GM12878 (cell line): ENCODE measurements around the gene RSL24D1. TPM values are rescaled to one million over a fixed set of nuclear protein-coding genes. Genes with fewer than 3 reads are reported as not detected.

ENCODE experiments used
- HDAC2 ChIP-seq: fragments of 200-600 bp; sonication (generic); IDR thresholded peaks from 2 replicates; pipeline ENCODE4 v1.6.1; 2017
- MYB ChIP-seq: fragments of 150-350 bp; IDR thresholded peaks from 2 replicates; pipeline ENCODE4 v1.6.1; 2014; ENCODE audit warnings: mild to moderate bottlenecking, low read depth, low read length, borderline replicate concordance
- NR2C1 ChIP-seq: fragments of 450-650 bp; IDR thresholded peaks from 2 replicates; pipeline ENCODE4 v1.6.1; 2017; ENCODE audit warnings: antibody characterized with exemption, mild to moderate bottlenecking, moderate library complexity
- PML ChIP-seq: IDR thresholded peaks from 2 replicates; pipeline ENCODE4 v1.6.1; 2012; ENCODE audit warnings: low read length, inconsistent platforms
- polyA plus RNA-seq, 11 experiments: library from polyadenylated mRNA; depleted of rRNA in 4 of 11; unstranded in 6 of 11; stranded (reverse) in 5 of 11; fragments of >200 nt; fragmentation: Nextera tagmentation in 4 of 11; fragmentation: Illumina TruSeq in 1 of 11; extraction: Ambion mirVana in 4 of 11; extraction: Trizol in 1 of 11; gene quantifications; 1 replicate in 1 of 11; 2 replicates in 10 of 11; pipeline versions ENCODE4 v1.2.1 to v1.2.3, GENCODE V29; 2011 to 2016; ENCODE audit warnings: inconsistent platforms in 2 of 11, missing spikeins in 2 of 11, low read depth in 1 of 11
- total RNA-seq, 4 experiments: library from RNA; depleted of rRNA in 3 of 4; stranded (reverse); fragments of >200 nt in 3 of 4; fragmentation: Illumina TruSeq in 1 of 4; extraction: Trizol in 1 of 4; gene quantifications; 2 replicates each; pipeline versions ENCODE4 v1.2.1 to v1.2.3, GENCODE V29; 2013 to 2021
- TF ChIP-seq, protein P1 (sequence below): IDR thresholded peaks from 2 replicates; pipeline ENCODE4 v1.6.1; 2011; ENCODE audit warnings: borderline replicate concordance, low read depth, mild to moderate bottlenecking, moderate library complexity, mixed read lengths, low read length; ENCODE audit not compliant: insufficient read depth; ENCODE audit errors: extremely low read length

The RSL24D1 gene
- total and polyA plus RNA-seq, 10 of the 15 experiments (the other 5 are each of a cell fraction or from before 2014, with no cell fraction given): 94.9 to 249 (median 121) TPM

DNA sequence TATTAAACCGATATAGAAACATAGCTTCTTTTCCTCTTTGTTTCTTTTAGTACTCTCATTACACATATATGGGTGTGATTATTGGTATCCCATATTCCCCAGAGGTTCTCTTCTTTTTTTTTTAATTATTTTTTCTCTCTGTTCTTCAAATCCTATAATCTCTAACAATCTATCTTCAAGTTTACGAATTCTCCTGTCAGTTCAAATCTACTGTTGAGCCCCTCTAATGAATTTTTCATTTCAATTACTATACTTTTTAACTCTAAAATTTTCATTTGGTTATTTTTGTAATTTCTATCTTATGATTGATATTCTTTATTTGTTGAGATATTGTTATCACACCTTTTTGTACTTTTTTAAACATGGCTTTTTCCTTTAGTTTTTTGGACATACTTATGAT, 64.1 kb downstream of the RSL24D1 start (continued):
- TF ChIP-seq, protein P1, sequence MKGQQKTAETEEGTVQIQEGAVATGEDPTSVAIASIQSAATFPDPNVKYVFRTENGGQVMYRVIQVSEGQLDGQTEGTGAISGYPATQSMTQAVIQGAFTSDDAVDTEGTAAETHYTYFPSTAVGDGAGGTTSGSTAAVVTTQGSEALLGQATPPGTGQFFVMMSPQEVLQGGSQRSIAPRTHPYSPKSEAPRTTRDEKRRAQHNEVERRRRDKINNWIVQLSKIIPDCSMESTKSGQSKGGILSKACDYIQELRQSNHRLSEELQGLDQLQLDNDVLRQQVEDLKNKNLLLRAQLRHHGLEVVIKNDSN: no peak
- no peak for TF ChIP-seq NR2C1
- no peak for TF ChIP-seq MYB
- no peak for TF ChIP-seq PML
- TF ChIP-seq HDAC2: no peak
- TF ChIP-seq, all 136 proteins: peak for 0

Other genes starting within 250 kb of the RSL24D1 start
- gene RAB27A, start 92.9 kb upstream of the RSL24D1 start, total RNA-seq (2014; rRNA removed): 13.3 and 15.4 TPM in 2 replicates
- gene RAB27A, start 92.9 kb upstream of the RSL24D1 start, total RNA-seq (2014; rRNA removed; fragmentation: Illumina TruSeq; extraction: Trizol): 27.6 and 30.8 TPM in 2 replicates
- 52.2 and 53.2 TPM in 2 replicates for gene RAB27A, start 92.9 kb upstream of the RSL24D1 start, total RNA-seq (2021)
- gene RAB27A, start 92.9 kb upstream of the RSL24D1 start, polyA plus RNA-seq (2011; rRNA removed): 139 and 184 TPM in 2 replicates
- 65.4 and 85.6 TPM in 2 replicates for gene RAB27A, start 92.9 kb upstream of the RSL24D1 start, polyA plus RNA-seq (2014; fragmentation: Illumina TruSeq; extraction: Trizol)
- 10 to 100 TPM; 24.6 to 36.5 TPM for gene RAB27A, start 92.9 kb upstream of the RSL24D1 start, polyA plus RNA-seq (2014; fragmentation: Nextera tagmentation; extraction: Ambion mirVana)
- gene RAB27A, start 92.9 kb upstream of the RSL24D1 start, polyA plus RNA-seq (2014; rRNA removed): 44.3 and 50.6 TPM in 2 replicates
- gene RAB27A, start 92.9 kb upstream of the RSL24D1 start, polyA plus RNA-seq (2016; fragmentation: Nextera tagmentation; extraction: Ambion mirVana): 10 to 100 TPM; 32.0 to 33.9 TPM
- 7.1 and 8.1 TPM in 2 replicates for gene PIGBOS1, start 122.2 kb upstream of the RSL24D1 start, total RNA-seq (2014; rRNA removed)
- 14.0 and 14.1 TPM in 2 replicates for gene PIGBOS1, start 122.2 kb upstream of the RSL24D1 start, total RNA-seq (2014; rRNA removed; fragmentation: Illumina TruSeq; extraction: Trizol)
- 7.1 and 7.6 TPM in 2 replicates for gene PIGBOS1, start 122.2 kb upstream of the RSL24D1 start, total RNA-seq (2021)
- 9.9 and 17.1 TPM in 2 replicates for gene PIGBOS1, start 122.2 kb upstream of the RSL24D1 start, polyA plus RNA-seq (2011; rRNA removed)
- gene PIGBOS1, start 122.2 kb upstream of the RSL24D1 start, polyA plus RNA-seq (2014; fragmentation: Illumina TruSeq; extraction: Trizol): 5.7 and 9.0 TPM in 2 replicates
- 10 to 100 TPM; 19.9 to 24.7 TPM for gene PIGBOS1, start 122.2 kb upstream of the RSL24D1 start, polyA plus RNA-seq (2014; fragmentation: Nextera tagmentation; extraction: Ambion mirVana)
- 10.5 and 12.5 TPM in 2 replicates for gene PIGBOS1, start 122.2 kb upstream of the RSL24D1 start, polyA plus RNA-seq (2014; rRNA removed)
- 10 to 100 TPM; 10.0 to 13.2 TPM for gene PIGBOS1, start 122.2 kb upstream of the RSL24D1 start, polyA plus RNA-seq (2016; fragmentation: Nextera tagmentation; extraction: Ambion mirVana)
- gene PIGB, start 122.3 kb upstream of the RSL24D1 start, total RNA-seq (2014; rRNA removed): 20.7 and 25.9 TPM in 2 replicates
- gene PIGB, start 122.3 kb upstream of the RSL24D1 start, total RNA-seq (2014; rRNA removed; fragmentation: Illumina TruSeq; extraction: Trizol): 27.8 and 28.7 TPM in 2 replicates
- gene PIGB, start 122.3 kb upstream of the RSL24D1 start, total RNA-seq (2021): 21.2 and 23.7 TPM in 2 replicates
- gene PIGB, start 122.3 kb upstream of the RSL24D1 start, polyA plus RNA-seq (2011; rRNA removed): 46.0 and 58.3 TPM in 2 replicates
- 23.8 and 30.8 TPM in 2 replicates for gene PIGB, start 122.3 kb upstream of the RSL24D1 start, polyA plus RNA-seq (2014; fragmentation: Illumina TruSeq; extraction: Trizol)
- gene PIGB, start 122.3 kb upstream of the RSL24D1 start, polyA plus RNA-seq (2014; fragmentation: Nextera tagmentation; extraction: Ambion mirVana): 10 to 100 TPM; 22.7 to 44.6 TPM
- 16.9 and 17.9 TPM in 2 replicates for gene PIGB, start 122.3 kb upstream of the RSL24D1 start, polyA plus RNA-seq (2014; rRNA removed)
- gene PIGB, start 122.3 kb upstream of the RSL24D1 start, polyA plus RNA-seq (2016; fragmentation: Nextera tagmentation; extraction: Ambion mirVana): 10 to 100 TPM; 26.6 to 35.4 TPM
- 5.1 and 8.0 TPM in 2 replicates for gene CCPG1, start 211.4 kb upstream of the RSL24D1 start, total RNA-seq (2014; rRNA removed)
- gene CCPG1, start 211.4 kb upstream of the RSL24D1 start, total RNA-seq (2014; rRNA removed; fragmentation: Illumina TruSeq; extraction: Trizol): 10.5 and 10.8 TPM in 2 replicates
- gene CCPG1, start 211.4 kb upstream of the RSL24D1 start, total RNA-seq (2021): 8.9 and 11.1 TPM in 2 replicates
- 15.8 and 24.9 TPM in 2 replicates for gene CCPG1, start 211.4 kb upstream of the RSL24D1 start, polyA plus RNA-seq (2011; rRNA removed)
- 9.2 and 18.1 TPM in 2 replicates for gene CCPG1, start 211.4 kb upstream of the RSL24D1 start, polyA plus RNA-seq (2014; fragmentation: Illumina TruSeq; extraction: Trizol)
- gene CCPG1, start 211.4 kb upstream of the RSL24D1 start, polyA plus RNA-seq (2014; fragmentation: Nextera tagmentation; extraction: Ambion mirVana): 1 to 10 TPM; 6.6 to 7.5 TPM
- 4.6 and 6.0 TPM in 2 replicates for gene CCPG1, start 211.4 kb upstream of the RSL24D1 start, polyA plus RNA-seq (2014; rRNA removed)
- gene CCPG1, start 211.4 kb upstream of the RSL24D1 start, polyA plus RNA-seq (2016; fragmentation: Nextera tagmentation; extraction: Ambion mirVana): 10 to 100 TPM; 12.3 to 13.9 TPM
- 0.33 and 0.45 TPM in 2 replicates for gene PIERCE2, start 211.6 kb upstream of the RSL24D1 start, total RNA-seq (2014; rRNA removed)
- gene PIERCE2, start 211.6 kb upstream of the RSL24D1 start, total RNA-seq (2014; rRNA removed; fragmentation: Illumina TruSeq; extraction: Trizol): 0.28 and 0.89 TPM in 2 replicates
- gene PIERCE2, start 211.6 kb upstream of the RSL24D1 start, total RNA-seq (2021): 0.48 TPM in 1 of 2 replicates, not detected in the other
- gene PIERCE2, start 211.6 kb upstream of the RSL24D1 start, polyA plus RNA-seq (2011; rRNA removed): 1.1 and 1.4 TPM in 2 replicates
- gene PIERCE2, start 211.6 kb upstream of the RSL24D1 start, polyA plus RNA-seq (2014; fragmentation: Illumina TruSeq; extraction: Trizol): 0.60 and 1.1 TPM in 2 replicates
- gene PIERCE2, start 211.6 kb upstream of the RSL24D1 start, polyA plus RNA-seq (2014; fragmentation: Nextera tagmentation; extraction: Ambion mirVana): 1 to 10 TPM in 1 of 2 experiments, under 1 TPM in 1; 0.93 to 1.3 TPM
- 0.32 and 0.33 TPM in 2 replicates for gene PIERCE2, start 211.6 kb upstream of the RSL24D1 start, polyA plus RNA-seq (2014; rRNA removed)
- 1 to 10 TPM in 1 of 2 experiments, under 1 TPM in 1; 0.40 to 1.3 TPM for gene PIERCE2, start 211.6 kb upstream of the RSL24D1 start, polyA plus RNA-seq (2016; fragmentation: Nextera tagmentation; extraction: Ambion mirVana)